Measurements from ENCODE around the gene AJAP1. TPM values are rescaled to one million over a fixed set of nuclear protein-coding genes. Genes with fewer than 3 reads are reported as not detected.

AJAP1 gene
- total and polyA plus RNA-seq, 10 of the 15 experiments (the other 5 are each of a cell fraction or from before 2014, with no cell fraction given) = not detected

DNA sequence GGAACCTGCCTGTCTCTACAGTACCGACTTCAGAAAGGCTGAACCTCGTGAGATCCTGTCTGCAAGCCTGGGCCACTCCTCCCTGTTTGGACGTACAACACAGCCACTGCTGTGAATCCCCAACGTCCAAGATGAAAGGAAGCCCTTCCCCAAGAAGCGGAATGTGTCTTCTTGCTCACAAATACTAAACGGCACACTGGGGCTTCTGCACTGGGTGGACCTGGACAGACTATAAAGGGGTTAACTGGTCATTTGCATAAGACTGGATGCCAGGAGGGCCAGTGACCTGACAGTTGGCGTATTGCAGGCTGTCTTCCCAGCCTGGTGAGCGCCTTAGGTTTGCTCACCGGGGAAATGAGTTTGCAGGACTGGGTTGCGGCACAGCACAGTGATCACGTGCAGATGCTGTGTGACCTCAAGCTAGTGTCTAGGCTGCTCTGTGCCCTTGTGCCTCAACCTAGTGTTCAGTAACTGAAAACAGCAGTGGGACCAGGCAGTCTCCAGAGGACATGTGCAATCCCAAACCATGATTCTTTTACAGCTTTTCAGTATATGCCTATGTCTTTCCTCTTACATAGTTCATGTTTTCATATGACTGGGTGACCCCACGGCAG, 19.5 kb upstream of the AJAP1 start:
- RAD21 ChIA-PET (ENCODE audit: unreplicated experiment) = no interaction called here
- Histone ChIP-seq H3K79me2 (ENCODE audit: control insufficient read depth, insufficient read depth, low read length) (no peaks in the 10 kb centered on the region), H3K4me3 (no peak overlapping the region), H3K27ac (ENCODE audit: control insufficient read depth, insufficient read depth) (no peak overlapping the region), H3K27me3 (replicated peaks in 1 of 2; ENCODE audit: control insufficient read depth in 2 of 2, insufficient read depth in 2 of 2, low read length in 1 of 2) (no peaks in the 10 kb centered on the region), H4K20me1 (ENCODE audit: control insufficient read depth, insufficient read depth) (no peaks in the 10 kb centered on the region), H3K36me3 (ENCODE audit: control insufficient read depth in 2 of 2, insufficient read depth in 2 of 2, low read length in 1 of 2) (no peaks in the 10 kb centered on the region), H3K9me3 (replicated peaks; ENCODE audit: control insufficient read depth, insufficient read depth, low read length) (no peaks in the 10 kb centered on the region), H3K4me1 (ENCODE audit: control insufficient read depth, insufficient read depth, low read length) (no peaks in the 10 kb centered on the region), H2AFZ (ENCODE audit: control insufficient read depth, low read depth, low read length) (no peak overlapping the region), H3K4me2 (ENCODE audit: control insufficient read depth, insufficient read depth) (no peak overlapping the region), H3K9ac (ENCODE audit: control insufficient read depth, insufficient read depth, low read length) (no peak overlapping the region)
- ATAC-seq = no peak
- intact Hi-C loops (cut with micrococcal nuclease; ENCODE audit: unreplicated experiment) = no loop called here
- FAIRE-seq = no peak
- POLR2A ChIA-PET = no interaction called here
- no peak for DNase-seq (ENCODE audit: low read depth, low spot score)
- CTCF ChIA-PET = no interaction called here
- 30% methylated on average over 12 of the region's 12 CpGs for WGBS (ENCODE audit: insufficient coverage, insufficient replicate concordance, low lambda C conversion rate, missing lambda C conversion rate)
- no TSS peak for BruUV-seq (replicated peaks)
- in situ Hi-C loops (cut with MboI) = no loop called here
- TF ChIP-seq PAX5 (IDR thresholded peaks at IDR 0.05; ENCODE audit: borderline replicate concordance, low read depth, low read length) (no peak), SRF (IDR thresholded peaks at IDR 0.05; ENCODE audit: low read depth in 2 of 2, low read length in 2 of 2) (no peak), MLLT1 (IDR thresholded peaks at IDR 0.05) (no peak), YBX1 (IDR thresholded peaks at IDR 0.05) (no peak), SUPT20H (IDR thresholded peaks at IDR 0.05; ENCODE audit: borderline replicate concordance, control insufficient read depth, low read depth, low read length) (no peak), PBX3 (IDR thresholded peaks at IDR 0.05; ENCODE audit: insufficient replicate concordance, low read depth, low read length) (no peak), NR2C1 (IDR thresholded peaks at IDR 0.05) (no peak), FOXM1 (IDR thresholded peaks at IDR 0.05; ENCODE audit: low read depth, low read length) (no peak), YY1 (IDR thresholded peaks at IDR 0.05; ENCODE audit: low read depth, low read length) (no peak)
- TF ChIP-seq, protein P1, sequence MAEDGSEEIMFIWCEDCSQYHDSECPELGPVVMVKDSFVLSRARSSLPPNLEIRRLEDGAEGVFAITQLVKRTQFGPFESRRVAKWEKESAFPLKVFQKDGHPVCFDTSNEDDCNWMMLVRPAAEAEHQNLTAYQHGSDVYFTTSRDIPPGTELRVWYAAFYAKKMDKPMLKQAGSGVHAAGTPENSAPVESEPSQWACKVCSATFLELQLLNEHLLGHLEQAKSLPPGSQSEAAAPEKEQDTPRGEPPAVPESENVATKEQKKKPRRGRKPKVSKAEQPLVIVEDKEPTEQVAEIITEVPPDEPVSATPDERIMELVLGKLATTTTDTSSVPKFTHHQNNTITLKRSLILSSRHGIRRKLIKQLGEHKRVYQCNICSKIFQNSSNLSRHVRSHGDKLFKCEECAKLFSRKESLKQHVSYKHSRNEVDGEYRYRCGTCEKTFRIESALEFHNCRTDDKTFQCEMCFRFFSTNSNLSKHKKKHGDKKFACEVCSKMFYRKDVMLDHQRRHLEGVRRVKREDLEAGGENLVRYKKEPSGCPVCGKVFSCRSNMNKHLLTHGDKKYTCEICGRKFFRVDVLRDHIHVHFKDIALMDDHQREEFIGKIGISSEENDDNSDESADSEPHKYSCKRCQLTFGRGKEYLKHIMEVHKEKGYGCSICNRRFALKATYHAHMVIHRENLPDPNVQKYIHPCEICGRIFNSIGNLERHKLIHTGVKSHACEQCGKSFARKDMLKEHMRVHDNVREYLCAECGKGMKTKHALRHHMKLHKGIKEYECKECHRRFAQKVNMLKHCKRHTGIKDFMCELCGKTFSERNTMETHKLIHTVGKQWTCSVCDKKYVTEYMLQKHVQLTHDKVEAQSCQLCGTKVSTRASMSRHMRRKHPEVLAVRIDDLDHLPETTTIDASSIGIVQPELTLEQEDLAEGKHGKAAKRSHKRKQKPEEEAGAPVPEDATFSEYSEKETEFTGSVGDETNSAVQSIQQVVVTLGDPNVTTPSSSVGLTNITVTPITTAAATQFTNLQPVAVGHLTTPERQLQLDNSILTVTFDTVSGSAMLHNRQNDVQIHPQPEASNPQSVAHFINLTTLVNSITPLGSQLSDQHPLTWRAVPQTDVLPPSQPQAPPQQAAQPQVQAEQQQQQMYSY (CRISPR knock-in tag; IDR thresholded peaks at IDR 0.05) = no peak
- TF ChIP-seq, protein P2, sequence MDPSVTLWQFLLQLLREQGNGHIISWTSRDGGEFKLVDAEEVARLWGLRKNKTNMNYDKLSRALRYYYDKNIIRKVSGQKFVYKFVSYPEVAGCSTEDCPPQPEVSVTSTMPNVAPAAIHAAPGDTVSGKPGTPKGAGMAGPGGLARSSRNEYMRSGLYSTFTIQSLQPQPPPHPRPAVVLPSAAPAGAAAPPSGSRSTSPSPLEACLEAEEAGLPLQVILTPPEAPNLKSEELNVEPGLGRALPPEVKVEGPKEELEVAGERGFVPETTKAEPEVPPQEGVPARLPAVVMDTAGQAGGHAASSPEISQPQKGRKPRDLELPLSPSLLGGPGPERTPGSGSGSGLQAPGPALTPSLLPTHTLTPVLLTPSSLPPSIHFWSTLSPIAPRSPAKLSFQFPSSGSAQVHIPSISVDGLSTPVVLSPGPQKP (IDR thresholded peaks at IDR 0.05; ENCODE audit: low read depth, low read length) = no peak
- TF ChIP-seq, protein P3, sequence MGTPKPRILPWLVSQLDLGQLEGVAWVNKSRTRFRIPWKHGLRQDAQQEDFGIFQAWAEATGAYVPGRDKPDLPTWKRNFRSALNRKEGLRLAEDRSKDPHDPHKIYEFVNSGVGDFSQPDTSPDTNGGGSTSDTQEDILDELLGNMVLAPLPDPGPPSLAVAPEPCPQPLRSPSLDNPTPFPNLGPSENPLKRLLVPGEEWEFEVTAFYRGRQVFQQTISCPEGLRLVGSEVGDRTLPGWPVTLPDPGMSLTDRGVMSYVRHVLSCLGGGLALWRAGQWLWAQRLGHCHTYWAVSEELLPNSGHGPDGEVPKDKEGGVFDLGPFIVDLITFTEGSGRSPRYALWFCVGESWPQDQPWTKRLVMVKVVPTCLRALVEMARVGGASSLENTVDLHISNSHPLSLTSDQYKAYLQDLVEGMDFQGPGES (IDR thresholded peaks at IDR 0.05) = no peak
- SMC1A ChIA-PET (ENCODE audit: uncharacterized antibody, unreplicated experiment) = no interaction called here
